ENCODE results near the gene CAT. TPM values are rescaled to one million over a fixed set of nuclear protein-coding genes. Genes with fewer than 3 reads are reported as not detected.

CAT gene
- total and polyA plus RNA-seq, 2 donors (not counting 1 experiment from before 2014, with no cell fraction given), result 93.8 to 113 TPM

- H4K20me1 ChIP-seq (ENCODE audit: control insufficient read depth, extremely low read depth, insufficient read depth, low read length), result no peaks in the 10 kb centered on the region
- H3K4me1 ChIP-seq (ENCODE audit: control insufficient read depth, extremely low read depth, insufficient read depth, low read length), result no peaks in the 10 kb centered on the region
- H3K9me3 ChIP-seq (ENCODE audit: control insufficient read depth, insufficient read depth, low read depth, low read length), result no peaks in the 10 kb centered on the region
- peaks cover 4% of the 10 kb centered on the region for H3K36me3 ChIP-seq (ENCODE audit: control insufficient read depth, insufficient read depth, low read length)
- no peak overlapping the region for H2AFZ ChIP-seq (ENCODE audit: low read length)
- DNase-seq (ENCODE audit: low read depth in 2 of 2), result no peak
- no peaks in the 10 kb centered on the region for H3K79me2 ChIP-seq (ENCODE audit: control insufficient read depth, insufficient read depth, low read length)
- H3K27me3 ChIP-seq (ENCODE audit: control insufficient read depth, insufficient read depth, low read length), result no peaks in the 10 kb centered on the region
- no peak for TF ChIP-seq EZH2 (IDR thresholded peaks at IDR 0.05; ENCODE audit: low read length, missing control alignments)
- no peak for TF ChIP-seq CTCF (conservative IDR thresholded peaks at IDR 0.05 in 1 of 2, IDR thresholded peaks at IDR 0.05 in 1 of 2; ENCODE audit: low read depth in 1 of 2, low read length in 2 of 2)
- no peak overlapping the region for H3K9ac ChIP-seq (ENCODE audit: insufficient read depth, low read length)
- H3K27ac ChIP-seq (ENCODE audit: insufficient read depth, low read length), result no peak overlapping the region
- H3K4me2 ChIP-seq (ENCODE audit: extremely low read depth, insufficient read depth, low read length), result no peak overlapping the region
- H3K4me3 ChIP-seq (replicated peaks in 1 of 4; ENCODE audit: control extremely low read depth in 1 of 4, insufficient read depth in 1 of 4, low read depth in 3 of 4, low read length in 4 of 4), result no peak overlapping the region
Measured at GRCh38 chr11:34448223-34448994, 9.7 kb downstream of the CAT start.

GRCh38 chr11:34449013-34449412 is 10.3 kb downstream of the CAT start:
- Histone ChIP-seq H3K4me1 (ENCODE audit: control insufficient read depth, extremely low read depth, insufficient read depth, low read length) (no peaks in the 10 kb centered on the region), H4K20me1 (ENCODE audit: control insufficient read depth, extremely low read depth, insufficient read depth, low read length) (no peaks in the 10 kb centered on the region), H3K79me2 (ENCODE audit: control insufficient read depth, insufficient read depth, low read length) (no peaks in the 10 kb centered on the region), H3K36me3 (ENCODE audit: control insufficient read depth, insufficient read depth, low read length) (peaks cover 4% of the 10 kb centered on the region), H2AFZ (ENCODE audit: low read length) (no peak overlapping the region), H3K9ac (ENCODE audit: insufficient read depth, low read length) (no peak overlapping the region), H3K9me3 (ENCODE audit: control insufficient read depth, insufficient read depth, low read depth, low read length) (no peaks in the 10 kb centered on the region), H3K4me3 (replicated peaks in 1 of 4; ENCODE audit: control extremely low read depth in 1 of 4, insufficient read depth in 1 of 4, low read depth in 3 of 4, low read length in 4 of 4) (no peak overlapping the region), H3K27ac (ENCODE audit: insufficient read depth, low read length) (no peak overlapping the region), H3K27me3 (ENCODE audit: control insufficient read depth, insufficient read depth, low read length) (no peaks in the 10 kb centered on the region), H3K4me2 (ENCODE audit: extremely low read depth, insufficient read depth, low read length) (no peak overlapping the region)
- TF ChIP-seq CTCF (conservative IDR thresholded peaks at IDR 0.05 in 1 of 2, IDR thresholded peaks at IDR 0.05 in 1 of 2; ENCODE audit: low read depth in 1 of 2, low read length in 2 of 2) (no peak), EZH2 (IDR thresholded peaks at IDR 0.05; ENCODE audit: low read length, missing control alignments) (no peak)
- DNase-seq (ENCODE audit: low read depth in 2 of 2), result no peak

GRCh38 chr11:34451053-34451452 is 12.3 kb downstream of the CAT start:
- peaks cover 4% of the 10 kb centered on the region for H3K36me3 ChIP-seq (ENCODE audit: control insufficient read depth, insufficient read depth, low read length)
- H2AFZ ChIP-seq (ENCODE audit: low read length), result no peak overlapping the region
- H3K27me3 ChIP-seq (ENCODE audit: control insufficient read depth, insufficient read depth, low read length), result no peaks in the 10 kb centered on the region
- H3K9ac ChIP-seq (ENCODE audit: insufficient read depth, low read length), result no peak overlapping the region
- no peaks in the 10 kb centered on the region for H3K79me2 ChIP-seq (ENCODE audit: control insufficient read depth, insufficient read depth, low read length)
- H3K27ac ChIP-seq (ENCODE audit: insufficient read depth, low read length), result no peak overlapping the region
- no peak for DNase-seq (ENCODE audit: low read depth in 2 of 2)
- H3K4me2 ChIP-seq (ENCODE audit: extremely low read depth, insufficient read depth, low read length), result no peak overlapping the region
- no peaks in the 10 kb centered on the region for H3K9me3 ChIP-seq (ENCODE audit: control insufficient read depth, insufficient read depth, low read depth, low read length)
- no peak overlapping the region for H3K4me3 ChIP-seq (replicated peaks in 1 of 4; ENCODE audit: control extremely low read depth in 1 of 4, insufficient read depth in 1 of 4, low read depth in 3 of 4, low read length in 4 of 4)
- TF ChIP-seq EZH2 (IDR thresholded peaks at IDR 0.05; ENCODE audit: low read length, missing control alignments) (no peak), CTCF (conservative IDR thresholded peaks at IDR 0.05 in 1 of 2, IDR thresholded peaks at IDR 0.05 in 1 of 2; ENCODE audit: low read depth in 1 of 2, low read length in 2 of 2) (no peak)
- H3K4me1 ChIP-seq (ENCODE audit: control insufficient read depth, extremely low read depth, insufficient read depth, low read length), result no peaks in the 10 kb centered on the region
- H4K20me1 ChIP-seq (ENCODE audit: control insufficient read depth, extremely low read depth, insufficient read depth, low read length), result no peaks in the 10 kb centered on the region

Measured in fibroblast of lung (primary cell).